ENCODE data around the gene KRT32.

The KRT32 gene

GRCh38 chr17:41489531-41489930 lies 22.3 kb upstream of the KRT32 start, which contains the start of gene KRT36:
Gene KRT36 (minus strand): TSS chr17:41489910. CDS start chr17:41489864, 46 bp downstream.
- Histone ChIP-seq H3K9ac (ENCODE audit: low read length) (no peak within 1 kb of the TSS), H3K4me3 (ENCODE audit: low read length) (no peak within 1 kb of the TSS), H3K27ac (ENCODE audit: low read depth, low read length) (no peak within 1 kb of the TSS), H3K27me3 (ENCODE audit: control insufficient read depth, insufficient read depth, low read length) (no peaks in the 10 kb centered on the region), H3K36me3 (ENCODE audit: control insufficient read depth, insufficient read depth, low read length) (no peaks in the 10 kb centered on the region), H3K4me1 (ENCODE audit: control insufficient read depth, insufficient read depth, low read length) (no peaks in the 10 kb centered on the region)

DNA sequence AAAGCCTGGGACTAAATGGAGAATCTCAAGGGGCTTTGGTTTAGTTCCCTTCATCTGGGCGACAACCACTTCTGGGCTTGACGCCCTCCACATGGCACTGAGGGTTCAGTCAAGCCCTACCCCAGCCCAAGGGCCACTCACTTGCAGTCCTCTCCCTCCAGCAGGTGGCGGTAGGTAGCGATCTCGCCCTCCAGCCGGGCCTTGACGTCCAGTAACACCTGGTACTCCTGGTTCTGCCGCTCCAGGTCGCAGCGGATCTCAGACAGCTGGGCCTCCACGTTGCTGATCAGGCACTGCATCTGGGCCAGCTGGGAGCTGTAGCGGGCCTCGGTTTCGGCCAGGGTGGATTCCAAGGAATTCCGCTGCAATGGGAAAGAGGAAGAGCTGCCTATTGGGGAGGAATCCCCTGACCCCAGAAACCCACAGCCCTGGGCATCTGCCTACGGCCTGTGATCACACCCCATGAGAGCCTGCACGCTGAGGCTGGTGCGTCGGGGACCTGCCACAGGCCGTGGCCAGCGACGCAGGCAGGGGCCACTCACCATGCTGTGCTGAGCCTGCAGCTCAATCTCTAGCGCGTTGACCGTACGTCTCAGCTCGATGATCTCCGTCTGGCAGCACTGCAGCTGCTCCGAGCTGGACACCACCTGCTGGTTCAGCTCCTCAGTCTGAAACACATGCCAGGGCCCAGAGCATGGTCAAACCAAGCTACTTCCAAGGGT lies 19.8 kb upstream of the KRT32 start:
- no peak overlapping the region for H3K9ac ChIP-seq (ENCODE audit: low read length)
- no peaks in the 10 kb centered on the region for H3K4me1 ChIP-seq (ENCODE audit: control insufficient read depth, insufficient read depth, low read length)
- no peak overlapping the region for H3K27ac ChIP-seq (ENCODE audit: low read depth, low read length)
- H3K27me3 ChIP-seq (ENCODE audit: control insufficient read depth, insufficient read depth, low read length) = no peaks in the 10 kb centered on the region
- H3K36me3 ChIP-seq (ENCODE audit: control insufficient read depth, insufficient read depth, low read length) = no peaks in the 10 kb centered on the region
- H3K4me3 ChIP-seq (ENCODE audit: low read length) = no peak overlapping the region

- Histone ChIP-seq H3K36me3 (ENCODE audit: control insufficient read depth, insufficient read depth, low read length) (no peaks in the 10 kb centered on the region), H3K4me3 (ENCODE audit: low read length) (no peak overlapping the region), H3K9ac (ENCODE audit: low read length) (no peak overlapping the region), H3K27me3 (ENCODE audit: control insufficient read depth, insufficient read depth, low read length) (no peaks in the 10 kb centered on the region), H3K27ac (ENCODE audit: low read depth, low read length) (no peak overlapping the region), H3K4me1 (ENCODE audit: control insufficient read depth, insufficient read depth, low read length) (no peaks in the 10 kb centered on the region)
Observed at GRCh38 chr17:41486316-41486715, 19.1 kb upstream of the KRT32 start.

- H3K9ac ChIP-seq (ENCODE audit: low read length) = no peak overlapping the region
- H3K4me1 ChIP-seq (ENCODE audit: control insufficient read depth, insufficient read depth, low read length) = no peaks in the 10 kb centered on the region
- H3K4me3 ChIP-seq (ENCODE audit: low read length) = no peak overlapping the region
- no peaks in the 10 kb centered on the region for H3K36me3 ChIP-seq (ENCODE audit: control insufficient read depth, insufficient read depth, low read length)
- H3K27me3 ChIP-seq (ENCODE audit: control insufficient read depth, insufficient read depth, low read length) = no peaks in the 10 kb centered on the region
- no peak overlapping the region for H3K27ac ChIP-seq (ENCODE audit: low read depth, low read length)
Observed at GRCh38 chr17:41484920-41485904, 18.0 kb upstream of the KRT32 start.

GRCh38 chr17:41483991-41484826 lies 17.0 kb upstream of the KRT32 start:
- no peaks in the 10 kb centered on the region for H3K36me3 ChIP-seq (ENCODE audit: control insufficient read depth, insufficient read depth, low read length)
- H3K4me3 ChIP-seq (ENCODE audit: low read length) = no peak overlapping the region
- no peak overlapping the region for H3K9ac ChIP-seq (ENCODE audit: low read length)
- H3K4me1 ChIP-seq (ENCODE audit: control insufficient read depth, insufficient read depth, low read length) = no peaks in the 10 kb centered on the region
- H3K27me3 ChIP-seq (ENCODE audit: control insufficient read depth, insufficient read depth, low read length) = no peaks in the 10 kb centered on the region
- H3K27ac ChIP-seq (ENCODE audit: low read depth, low read length) = no peak overlapping the region

- Histone ChIP-seq H3K4me3 (ENCODE audit: low read length) (no peak overlapping the region), H3K27ac (ENCODE audit: low read depth, low read length) (no peak overlapping the region), H3K27me3 (ENCODE audit: control insufficient read depth, insufficient read depth, low read length) (no peaks in the 10 kb centered on the region), H3K9ac (ENCODE audit: low read length) (no peak overlapping the region), H3K4me1 (ENCODE audit: control insufficient read depth, insufficient read depth, low read length) (no peaks in the 10 kb centered on the region), H3K36me3 (ENCODE audit: control insufficient read depth, insufficient read depth, low read length) (no peaks in the 10 kb centered on the region)
Observed at GRCh38 chr17:41483531-41483930, 16.3 kb upstream of the KRT32 start.

- Histone ChIP-seq H3K4me3 (ENCODE audit: low read length) (no peak within 1 kb of the TSS), H3K9ac (ENCODE audit: low read length) (no peak within 1 kb of the TSS), H3K4me1 (ENCODE audit: control insufficient read depth, insufficient read depth, low read length) (no peaks in the 10 kb centered on the region), H3K27me3 (ENCODE audit: control insufficient read depth, insufficient read depth, low read length) (no peaks in the 10 kb centered on the region), H3K36me3 (ENCODE audit: control insufficient read depth, insufficient read depth, low read length) (no peaks in the 10 kb centered on the region), H3K27ac (ENCODE audit: low read depth, low read length) (no peak within 1 kb of the TSS)
Observed at GRCh38 chr17:41481036-41481435, 13.8 kb upstream of the KRT32 start, which contains the start of gene KRT35. Gene KRT35 (minus strand): TSS chr17:41481151. CDS start chr17:41481097, 54 bp downstream.

DNA sequence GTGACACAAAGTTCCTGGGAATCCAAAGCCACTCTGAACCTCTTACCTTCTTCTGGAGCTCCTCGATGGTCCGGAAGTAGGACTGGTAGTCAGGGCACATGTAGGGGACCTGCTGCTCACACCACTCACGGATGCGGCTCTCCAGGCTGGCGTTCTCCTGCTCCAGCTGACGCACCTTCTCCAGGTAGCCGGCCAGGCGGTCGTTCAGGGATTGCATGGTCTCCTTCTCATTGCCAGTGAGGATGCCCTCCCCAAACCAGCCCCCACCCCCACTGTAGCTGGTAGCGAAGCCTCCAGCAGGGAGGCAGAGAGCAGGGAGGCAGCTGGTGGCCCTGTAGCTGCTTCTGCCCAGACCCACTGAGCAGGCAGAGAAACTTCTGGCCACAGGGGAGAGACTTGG lies 13.4 kb upstream of the KRT32 start:
- H3K36me3 ChIP-seq (ENCODE audit: control insufficient read depth, insufficient read depth, low read length) = no peaks in the 10 kb centered on the region
- H3K27me3 ChIP-seq (ENCODE audit: control insufficient read depth, insufficient read depth, low read length) = no peaks in the 10 kb centered on the region

DNA sequence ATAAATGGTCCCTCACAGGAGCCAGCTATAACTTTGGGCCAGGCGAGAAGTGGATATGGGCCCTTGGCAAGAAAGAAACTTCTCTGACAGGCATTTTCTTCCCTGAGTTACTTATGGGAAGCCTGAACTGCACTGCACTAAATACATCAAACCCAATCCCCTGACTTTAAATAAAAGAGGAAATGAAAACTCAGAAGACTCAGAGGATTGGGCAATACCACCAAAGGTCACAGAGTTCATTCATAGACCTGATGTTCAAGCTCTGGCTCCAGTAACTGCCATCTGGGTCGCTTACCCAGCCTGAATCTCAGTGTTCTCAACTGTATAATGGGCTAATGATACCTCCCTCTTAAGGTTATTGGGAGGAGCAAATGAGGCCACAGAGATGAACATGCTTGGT lies 12.9 kb upstream of the KRT32 start:
- Histone ChIP-seq H3K9ac (ENCODE audit: low read length) (no peak overlapping the region), H3K27ac (ENCODE audit: low read depth, low read length) (no peak overlapping the region), H3K4me3 (ENCODE audit: low read length) (no peak overlapping the region), H3K4me1 (ENCODE audit: control insufficient read depth, insufficient read depth, low read length) (no peaks in the 10 kb centered on the region), H3K36me3 (ENCODE audit: control insufficient read depth, insufficient read depth, low read length) (no peaks in the 10 kb centered on the region), H3K27me3 (ENCODE audit: control insufficient read depth, insufficient read depth, low read length) (no peaks in the 10 kb centered on the region)

More for the DNA sequence above, 13.4 kb upstream of the KRT32 start:
- H3K9ac ChIP-seq (ENCODE audit: low read length) = no peak overlapping the region
- no peak overlapping the region for H3K4me3 ChIP-seq (ENCODE audit: low read length)
- H3K4me1 ChIP-seq (ENCODE audit: control insufficient read depth, insufficient read depth, low read length) = no peaks in the 10 kb centered on the region
- no peak overlapping the region for H3K27ac ChIP-seq (ENCODE audit: low read depth, low read length)

DNA sequence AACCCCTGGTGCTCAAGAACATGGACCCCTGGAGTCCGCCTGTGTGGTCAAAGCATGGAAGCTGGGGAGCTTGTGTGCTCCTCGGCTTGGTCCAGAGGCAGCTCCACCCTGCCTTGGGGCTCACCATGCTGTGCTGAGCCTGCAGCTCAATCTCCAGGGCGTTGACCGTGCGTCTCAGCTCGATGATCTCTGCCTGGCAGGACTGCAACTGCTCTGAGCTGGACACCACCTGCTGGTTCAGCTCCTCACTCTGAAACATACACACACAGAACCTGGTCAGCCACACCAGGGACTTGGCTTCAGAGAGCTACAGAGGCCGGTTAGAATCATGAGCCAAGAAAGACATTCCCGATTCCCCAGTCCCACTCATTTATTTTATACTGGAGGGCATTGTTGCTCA lies 11.1 kb upstream of the KRT32 start:
- no peaks in the 10 kb centered on the region for H3K27me3 ChIP-seq (ENCODE audit: control insufficient read depth, insufficient read depth, low read length)

DNA sequence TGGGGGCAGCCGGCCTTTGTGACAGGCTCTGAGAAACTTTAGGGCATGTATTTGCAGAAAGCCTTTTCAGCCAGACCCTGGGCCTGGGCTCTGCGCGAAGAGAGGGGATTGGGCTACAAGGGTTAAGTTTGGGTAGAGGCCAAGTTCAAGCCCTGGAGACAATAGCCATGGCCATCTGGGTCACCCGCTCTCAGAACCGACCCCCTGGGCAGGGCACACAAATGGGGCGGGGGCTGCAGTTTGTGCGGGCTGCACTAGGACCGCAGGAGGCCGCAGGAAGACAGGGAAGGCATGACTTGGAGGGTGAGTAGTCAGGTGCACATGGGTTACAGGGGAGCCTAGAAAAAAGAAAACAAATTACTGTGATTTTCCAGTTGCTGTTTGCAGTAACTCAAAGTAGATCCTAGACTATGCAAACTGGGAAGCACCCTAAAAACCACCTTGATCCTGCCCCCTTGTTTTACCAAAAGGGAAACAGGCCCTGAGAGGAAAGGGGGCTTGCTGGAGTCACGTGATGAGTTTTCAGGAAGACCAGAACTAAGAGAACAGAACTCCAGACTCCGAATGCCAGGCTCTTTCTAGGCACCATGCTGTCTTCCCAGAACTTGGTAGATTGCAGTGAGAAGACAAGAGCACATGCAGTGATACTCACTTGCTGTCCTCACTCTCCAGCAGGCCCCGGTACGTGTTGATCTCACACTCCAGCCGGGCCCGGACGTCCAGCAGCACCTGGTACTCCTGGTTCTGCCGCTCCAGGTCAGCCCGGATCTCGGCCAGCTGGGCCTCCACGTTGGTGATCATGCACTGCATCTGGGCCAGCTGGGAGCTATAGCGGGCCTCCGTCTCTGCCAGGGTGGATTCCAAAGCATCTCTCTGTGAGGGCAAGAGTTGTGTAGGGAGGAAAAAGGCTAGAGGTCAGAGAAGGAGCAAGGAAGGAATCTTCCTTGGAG lies 10.0 kb upstream of the KRT32 start:
- no peaks in the 10 kb centered on the region for H3K27me3 ChIP-seq (ENCODE audit: control insufficient read depth, insufficient read depth, low read length)
- H3K4me1 ChIP-seq (ENCODE audit: control insufficient read depth, insufficient read depth, low read length) = no peaks in the 10 kb centered on the region
- H3K27ac ChIP-seq (ENCODE audit: low read depth, low read length) = no peak overlapping the region
- H3K9ac ChIP-seq (ENCODE audit: low read length) = no peak overlapping the region
- H3K4me3 ChIP-seq (ENCODE audit: low read length) = no peak overlapping the region
- no peaks in the 10 kb centered on the region for H3K36me3 ChIP-seq (ENCODE audit: control insufficient read depth, insufficient read depth, low read length)

More for the DNA sequence above, 11.1 kb upstream of the KRT32 start:
- H3K36me3 ChIP-seq (ENCODE audit: control insufficient read depth, insufficient read depth, low read length) = no peaks in the 10 kb centered on the region
- no peaks in the 10 kb centered on the region for H3K4me1 ChIP-seq (ENCODE audit: control insufficient read depth, insufficient read depth, low read length)
- no peak overlapping the region for H3K4me3 ChIP-seq (ENCODE audit: low read length)
- H3K27ac ChIP-seq (ENCODE audit: low read depth, low read length) = no peak overlapping the region
- no peak overlapping the region for H3K9ac ChIP-seq (ENCODE audit: low read length)

All from rectal smooth muscle tissue (tissue), 1 donor.